Measurements from ENCODE around the gene NCS1.

DNA sequence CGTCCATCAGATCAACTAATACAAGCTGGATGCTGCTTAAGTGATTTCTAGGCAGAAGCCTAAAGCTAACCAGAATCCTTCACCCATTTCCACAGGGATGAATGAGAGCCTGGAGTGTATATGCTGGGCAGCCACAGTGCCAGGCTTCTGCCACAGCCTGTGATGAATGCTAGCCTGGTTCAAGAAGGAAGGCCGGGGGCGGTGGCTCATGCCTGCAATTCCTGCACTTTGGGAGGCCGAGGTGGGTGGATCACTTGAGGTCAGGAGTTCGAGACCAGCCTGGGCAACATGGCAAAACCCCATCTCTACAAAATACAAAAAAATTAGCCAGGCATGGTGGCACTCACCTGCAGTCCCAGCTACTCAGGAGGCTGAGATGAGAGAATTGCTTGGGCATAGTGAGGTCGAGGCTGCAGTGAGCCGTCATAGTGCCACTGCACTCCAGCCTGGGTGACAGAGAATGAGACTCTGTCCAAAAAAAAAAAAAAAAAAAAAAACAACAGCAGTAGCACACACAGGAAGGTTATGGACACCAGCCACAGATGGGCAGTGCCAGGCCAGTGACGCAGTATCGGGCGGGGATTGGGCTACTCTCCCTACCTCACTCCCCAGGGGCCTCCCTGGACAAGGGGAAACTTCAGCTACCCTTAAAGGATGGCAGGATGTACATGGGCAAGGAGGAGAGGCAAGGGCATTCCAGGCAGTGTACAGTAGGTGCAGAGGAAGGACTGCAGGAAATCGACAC is 70.2 kb downstream of the NCS1 start:
- no peak for TF ChIP-seq CTCF (conservative IDR thresholded peaks at IDR 0.05 in 1 of 2, IDR thresholded peaks at IDR 0.05 in 1 of 2; ENCODE audit: extremely low read depth in 1 of 2, insufficient read depth in 1 of 2, low read depth in 1 of 2, low read length in 2 of 2)
- TF ChIP-seq EZH2 (IDR thresholded peaks at IDR 0.05; ENCODE audit: borderline replicate concordance, low read length), result no peak

Data from mammary epithelial cell (primary cell).